MM.1S (cell line): ENCODE measurements around the gene LITAFD.

Source experiments
- DNase-seq: peaks from one replicate; pipeline ENCODE4 v3.0.0-alpha.2; 2015
- H2AFZ ChIP-seq: fragments of 300-600 bp; sonication (generic); 2 replicates; pipeline ENCODE4 v1.6.0; 2016; ENCODE audit warnings: antibody characterized with exemption, low read length
- H3F3A ChIP-seq: fragments of 300-600 bp; sonication (generic); 2 replicates; pipeline ENCODE4 v1.6.1; 2016; ENCODE audit warnings: mild to moderate bottlenecking, antibody characterized with exemption, low read length, moderate library complexity, mixed read lengths; ENCODE audit not compliant: insufficient read depth
- H3K27ac ChIP-seq: fragments of 300-600 bp; sonication (generic); 2 replicates; pipeline ENCODE4 v1.5.1; 2016; ENCODE audit warnings: mild to moderate bottlenecking, low read length
- H3K27me3 ChIP-seq: fragments of 300-600 bp; sonication (generic); replicated peaks from 2 replicates; pipeline ENCODE4 v1.6.0; 2016; ENCODE audit warnings: low read length; ENCODE audit not compliant: insufficient read depth
- H3K36me3 ChIP-seq: fragments of 300-600 bp; sonication (generic); replicated peaks from 2 replicates; pipeline ENCODE4 v1.6.1; 2016; ENCODE audit warnings: mild to moderate bottlenecking, low read length, mixed read lengths; ENCODE audit not compliant: insufficient read depth
- H3K4me1 ChIP-seq: fragments of 300-600 bp; sonication (generic); 2 replicates; pipeline ENCODE4 v1.6.1; 2016; ENCODE audit warnings: low read length, mixed read lengths
- H3K4me2 ChIP-seq: fragments of 300-600 bp; sonication (generic); 2 replicates; pipeline ENCODE4 v1.6.0; 2016; ENCODE audit warnings: low read depth, low read length
- H3K4me3 ChIP-seq: fragments of 300-600 bp; sonication (generic); 2 replicates; pipeline ENCODE4 v1.5.1; 2016; ENCODE audit warnings: low read length, mixed read lengths
- H3K79me2 ChIP-seq: fragments of 300-600 bp; sonication (generic); 2 replicates; pipeline ENCODE4 v1.6.1; 2016; ENCODE audit warnings: mixed run types, low read length, mixed read lengths
- H3K9ac ChIP-seq: fragments of 300-600 bp; sonication (generic); 2 replicates; pipeline ENCODE4 v1.6.1; 2016; ENCODE audit warnings: low read length, mixed read lengths
- H3K9me2 ChIP-seq: fragments of 300-600 bp; sonication (generic); replicated peaks from 2 replicates; pipeline ENCODE4 v1.6.1; 2016; ENCODE audit warnings: mild to moderate bottlenecking, low read length, mixed read lengths; ENCODE audit not compliant: insufficient read depth
- H3K9me3 ChIP-seq: fragments of 300-600 bp; sonication (generic); replicated peaks from 2 replicates; pipeline ENCODE4 v1.6.1; 2016; ENCODE audit warnings: mild to moderate bottlenecking, low read length, mixed read lengths; ENCODE audit not compliant: insufficient read depth
- H4K20me1 ChIP-seq: fragments of 300-600 bp; sonication (generic); 2 replicates; pipeline ENCODE4 v1.6.1; 2016; ENCODE audit warnings: mild to moderate bottlenecking, low read length, moderate library complexity, mixed read lengths; ENCODE audit not compliant: insufficient read depth
- EZH2 ChIP-seq: fragments of 300-600 bp; sonication (generic); optimal IDR thresholded peaks from 2 replicates; pipeline ENCODE3; 2017; ENCODE audit warnings: low read depth, mild to moderate bottlenecking, antibody characterized with exemption, low read length, mixed read lengths
- EZH2phosphoT487 ChIP-seq: fragments of 300-600 bp; sonication (generic); IDR thresholded peaks from 2 replicates; pipeline ENCODE4 v1.6.1; 2018; ENCODE audit warnings: antibody characterized with exemption, low read length
- TF ChIP-seq, protein P1 (sequence below): fragments of 300-600 bp; sonication (generic); IDR thresholded peaks from 2 replicates; pipeline ENCODE4 v1.5.1; 2016; ENCODE audit warnings: antibody characterized with exemption, low read length, mixed read lengths

The LITAFD gene

DNA sequence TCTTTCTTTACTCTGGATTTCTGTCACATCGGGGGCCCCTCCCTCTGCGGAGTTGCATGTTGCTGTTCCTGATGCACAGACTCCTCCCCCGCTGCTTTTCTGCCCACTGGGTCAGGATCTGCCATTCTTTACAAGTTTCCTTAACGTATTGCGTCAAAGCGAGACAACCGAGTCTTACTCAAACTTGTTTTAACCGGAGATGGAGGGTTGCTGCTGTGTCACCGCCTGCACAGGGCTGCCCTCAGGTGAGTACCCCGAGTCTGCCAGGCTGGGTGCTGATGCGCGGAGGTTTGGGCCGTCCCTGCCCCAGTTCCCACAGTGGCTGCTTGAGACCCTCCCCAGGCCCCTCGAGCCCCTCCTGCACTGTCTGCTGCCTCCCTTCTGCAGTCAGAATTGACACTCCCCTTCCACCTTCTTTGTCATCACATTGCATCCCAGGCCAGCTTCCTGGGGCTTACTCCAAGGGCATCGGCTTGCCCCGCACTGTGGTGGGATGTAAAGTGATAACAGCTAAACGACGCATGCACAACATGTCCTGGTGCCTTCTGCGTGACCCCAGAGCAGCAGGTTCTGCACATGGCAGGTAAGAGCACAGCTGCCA lies 32.6 kb upstream of the LITAFD start:
- no peaks in the 10 kb centered on the region; the same call in none of the 2 replicates for H3K36me3 ChIP-seq
- no peaks in the 10 kb centered on the region for H3K4me1 ChIP-seq
- H3K9me3 ChIP-seq, result no peaks in the 10 kb centered on the region
- no peak overlapping the region for H3K4me2 ChIP-seq
- H3K9me2 ChIP-seq, result no peaks in the 10 kb centered on the region
- H3K4me3 ChIP-seq, result no peak overlapping the region
- H3K79me2 ChIP-seq, result peaks cover 31% of the 10 kb centered on the region
- no peak for DNase-seq
- H3K9ac ChIP-seq, result no peak overlapping the region
- peaks cover 10% of the 10 kb centered on the region; the same call in 1 of the 2 replicates for H4K20me1 ChIP-seq
- TF ChIP-seq EZH2 (no peak), EZH2phosphoT487 (no peak)
- TF ChIP-seq, protein P1, sequence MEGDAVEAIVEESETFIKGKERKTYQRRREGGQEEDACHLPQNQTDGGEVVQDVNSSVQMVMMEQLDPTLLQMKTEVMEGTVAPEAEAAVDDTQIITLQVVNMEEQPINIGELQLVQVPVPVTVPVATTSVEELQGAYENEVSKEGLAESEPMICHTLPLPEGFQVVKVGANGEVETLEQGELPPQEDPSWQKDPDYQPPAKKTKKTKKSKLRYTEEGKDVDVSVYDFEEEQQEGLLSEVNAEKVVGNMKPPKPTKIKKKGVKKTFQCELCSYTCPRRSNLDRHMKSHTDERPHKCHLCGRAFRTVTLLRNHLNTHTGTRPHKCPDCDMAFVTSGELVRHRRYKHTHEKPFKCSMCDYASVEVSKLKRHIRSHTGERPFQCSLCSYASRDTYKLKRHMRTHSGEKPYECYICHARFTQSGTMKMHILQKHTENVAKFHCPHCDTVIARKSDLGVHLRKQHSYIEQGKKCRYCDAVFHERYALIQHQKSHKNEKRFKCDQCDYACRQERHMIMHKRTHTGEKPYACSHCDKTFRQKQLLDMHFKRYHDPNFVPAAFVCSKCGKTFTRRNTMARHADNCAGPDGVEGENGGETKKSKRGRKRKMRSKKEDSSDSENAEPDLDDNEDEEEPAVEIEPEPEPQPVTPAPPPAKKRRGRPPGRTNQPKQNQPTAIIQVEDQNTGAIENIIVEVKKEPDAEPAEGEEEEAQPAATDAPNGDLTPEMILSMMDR, result no peak
- no peaks in the 10 kb centered on the region for H3K27me3 ChIP-seq
- H2AFZ ChIP-seq, result no peak overlapping the region
- H3K27ac ChIP-seq, result no peak overlapping the region
- H3F3A ChIP-seq, result 0 out of 2 replicates have a peak, but pooled peaks cover 3% of the 10 kb centered on the region

DNA sequence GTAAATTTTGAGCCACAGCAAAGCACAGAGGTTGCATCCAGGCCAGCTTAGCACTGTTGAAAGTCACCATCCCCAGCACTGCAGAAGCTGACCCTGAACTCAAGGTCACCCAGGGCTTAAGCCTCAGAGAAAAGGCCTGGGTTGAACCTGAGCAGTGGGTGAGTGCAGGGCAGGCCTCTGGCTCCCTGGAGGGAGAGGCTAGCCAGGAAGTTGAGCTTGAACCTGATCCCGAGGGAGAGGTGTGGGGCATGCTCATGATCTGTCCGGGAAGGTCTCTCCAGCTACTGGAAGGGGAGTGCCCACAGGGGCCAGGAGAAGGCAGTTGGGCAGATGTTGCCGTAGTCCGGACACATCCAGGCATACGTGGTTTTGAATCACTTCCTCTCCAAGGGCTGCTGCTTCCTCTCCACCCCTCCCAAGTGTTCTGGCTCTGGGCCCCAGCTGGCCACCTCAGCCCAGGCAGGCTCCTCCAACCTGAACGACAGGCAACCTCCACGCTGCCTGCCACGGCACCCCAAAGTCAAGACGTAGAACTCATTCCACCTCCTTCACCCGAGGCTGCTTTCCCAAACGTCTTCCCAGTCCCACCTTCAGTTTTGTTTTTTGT lies 31.8 kb upstream of the LITAFD start:
- H3F3A ChIP-seq, result peaks cover 5% of the 10 kb centered on the region
- no peak overlapping the region for H2AFZ ChIP-seq
- H3K9me3 ChIP-seq, result no peaks in the 10 kb centered on the region
- H3K4me3 ChIP-seq, result no peak overlapping the region
- H3K4me2 ChIP-seq, result no peak overlapping the region
- H3K27me3 ChIP-seq, result no peaks in the 10 kb centered on the region
- no peaks in the 10 kb centered on the region for H3K9me2 ChIP-seq
- peaks cover 8% of the 10 kb centered on the region; the same call in 1 of the 2 replicates for H4K20me1 ChIP-seq
- peaks cover 33% of the 10 kb centered on the region for H3K79me2 ChIP-seq
- H3K4me1 ChIP-seq, result no peaks in the 10 kb centered on the region
- TF ChIP-seq EZH2, result no peak
- no peak for TF ChIP-seq EZH2phosphoT487
- TF ChIP-seq, protein P1, result no peak
- no peak overlapping the region for H3K9ac ChIP-seq
- DNase-seq, result no peak
- no peaks in the 10 kb centered on the region; the same call in none of the 2 replicates for H3K36me3 ChIP-seq
- no peak overlapping the region for H3K27ac ChIP-seq

DNA sequence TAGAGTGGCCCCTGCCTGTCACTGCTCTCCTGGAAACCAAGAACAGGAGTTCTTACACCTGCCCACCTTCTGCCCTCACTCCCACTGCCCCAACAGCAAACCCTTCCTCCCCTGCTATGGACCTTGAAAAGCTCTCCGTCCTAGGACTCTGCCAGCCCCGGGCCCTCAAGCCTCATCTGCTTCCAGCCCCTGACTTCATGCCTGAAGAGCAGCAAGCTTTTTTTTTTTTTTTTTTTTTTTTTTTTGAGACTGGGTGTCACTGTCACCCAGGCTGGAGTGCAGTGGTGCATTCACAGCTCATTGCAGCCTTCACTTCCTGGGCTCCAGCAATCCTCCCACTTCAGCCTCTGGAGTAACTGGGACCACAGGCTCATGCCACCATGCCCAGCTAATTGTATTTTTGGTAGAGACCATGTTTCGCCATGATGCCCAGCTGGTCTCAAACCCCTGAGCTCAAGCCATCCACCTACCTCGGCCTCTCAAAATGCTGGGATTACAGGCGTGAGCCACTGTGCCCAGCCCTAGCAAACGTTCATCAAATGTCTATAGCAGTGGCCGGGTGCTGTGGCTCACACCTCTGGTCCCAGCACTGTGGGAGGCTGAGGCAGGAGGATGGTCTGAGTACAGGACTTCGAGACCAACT lies 30.3 kb upstream of the LITAFD start:
- peaks cover 9% of the 10 kb centered on the region for H3F3A ChIP-seq
- H3K4me1 ChIP-seq, result no peaks in the 10 kb centered on the region
- no peak overlapping the region for H3K4me2 ChIP-seq
- H2AFZ ChIP-seq, result no peak overlapping the region
- no peak overlapping the region for H3K27ac ChIP-seq
- no peaks in the 10 kb centered on the region for H3K9me3 ChIP-seq
- DNase-seq, result no peak
- H3K79me2 ChIP-seq, result peaks cover 21% of the 10 kb centered on the region
- no peaks in the 10 kb centered on the region; the same call in 1 of the 2 replicates for H3K36me3 ChIP-seq
- TF ChIP-seq EZH2, result no peak
- TF ChIP-seq, protein P1, result no peak
- TF ChIP-seq EZH2phosphoT487, result no peak
- no peaks in the 10 kb centered on the region for H4K20me1 ChIP-seq
- H3K4me3 ChIP-seq, result no peak overlapping the region
- no peaks in the 10 kb centered on the region for H3K27me3 ChIP-seq
- no peak overlapping the region for H3K9ac ChIP-seq
- no peaks in the 10 kb centered on the region for H3K9me2 ChIP-seq
